HEK293 (cell line): ENCODE measurements around the gene WRNIP1.
A peak's percentile ranks its signal among the peaks of the same experiment; 100 is the strongest.

Experiments used
- CTCF ChIA-PET: fragments of 350-600 bp; formaldehyde crosslinking; extraction: SDS; loops from one replicate; lab custom pipeline; 2021; ENCODE audit warnings: antibody characterized with exemption; lab: Yijun Ruan, JAX
- POLR2A ChIA-PET: fragments of 300-600 bp; formaldehyde crosslinking; extraction: SDS; loops from one replicate; lab custom pipeline; 2020; ENCODE audit warnings: antibody characterized with exemption, inconsistent platforms; lab: Yijun Ruan, JAX
- H3K27ac ChIP-seq: fragments of 200-500 bp; sonication (Bioruptor generic); 2 replicates; pipeline ENCODE4 v1.5.1; 2014; ENCODE audit warnings: low read depth, low read length, control low read depth, inconsistent platforms; ENCODE audit errors: extremely low read depth
- H3K36me3 ChIP-seq, 2 experiments: fragments of 200-500 bp in 1 of 2; sonication (Bioruptor generic) in 1 of 2; 1 replicate in 1 of 2; 2 replicates in 1 of 2; pipeline ENCODE4 v1.5.1; 2014 to 2017; ENCODE audit warnings: inconsistent platforms in 2 of 2, low read length in 2 of 2; ENCODE audit not compliant: control insufficient read depth in 2 of 2, insufficient read depth in 1 of 2
- H3K4me1 ChIP-seq: fragments of 200-500 bp; sonication (Bioruptor generic); 2 replicates; pipeline ENCODE4 v1.5.1; 2014; ENCODE audit warnings: mild to moderate bottlenecking, low read length, inconsistent platforms; ENCODE audit not compliant: control insufficient read depth, insufficient read depth
- H3K4me3 ChIP-seq: 2 replicates; pipeline ENCODE4 v1.5.1; 2011; ENCODE audit warnings: low read depth, mild to moderate bottlenecking, control low read depth, low read length, moderate library complexity
- H3K9me3 ChIP-seq: fragments of 200-500 bp; sonication (Bioruptor generic); 2 replicates; pipeline ENCODE4 v1.5.1; 2014; ENCODE audit warnings: low read depth, low read length, inconsistent platforms; ENCODE audit not compliant: control insufficient read depth, insufficient read depth
- BCL6B ChIP-seq: fragments of 450-650 bp; formaldehyde crosslinking; IDR thresholded peaks from 2 replicates; pipeline ENCODE4 v1.5.1; 2017; ENCODE audit warnings: missing biosample characterization, missing genetic modification characterization
- GLI4 ChIP-seq: fragments of 450-650 bp; formaldehyde crosslinking; IDR thresholded peaks from 2 replicates; pipeline ENCODE4 v1.5.1; 2016; ENCODE audit warnings: missing biosample characterization, missing genetic modification characterization
- HOXA7 ChIP-seq: sonication (generic); formaldehyde crosslinking; IDR thresholded peaks from 2 replicates; pipeline ENCODE4 v1.8.1; 2022; ENCODE audit warnings: missing genetic modification reagents, borderline replicate concordance
- KLF1 ChIP-seq: fragments of 450-650 bp; formaldehyde crosslinking; IDR thresholded peaks from 2 replicates; pipeline ENCODE4 v1.5.1; 2016; ENCODE audit warnings: missing biosample characterization, missing genetic modification characterization
- ZBTB20 ChIP-seq: fragments of 450-650 bp; formaldehyde crosslinking; IDR thresholded peaks from 2 replicates; pipeline ENCODE4 v1.5.1; 2016; ENCODE audit warnings: missing biosample characterization, missing genetic modification characterization
- ZBTB21 ChIP-seq: fragments of 450-650 bp; formaldehyde crosslinking; IDR thresholded peaks from 2 replicates; pipeline ENCODE4 v1.5.1; 2017; ENCODE audit warnings: missing biosample characterization, missing genetic modification characterization
- ZBTB6 ChIP-seq: fragments of 450-650 bp; formaldehyde crosslinking; IDR thresholded peaks from 2 replicates; pipeline ENCODE4 v1.5.1; 2017; ENCODE audit warnings: missing biosample characterization, missing genetic modification characterization
- ZBTB8A ChIP-seq: fragments of 450-650 bp; formaldehyde crosslinking; IDR thresholded peaks from 2 replicates; pipeline ENCODE4 v1.5.1; 2016; ENCODE audit warnings: missing biosample characterization, missing genetic modification characterization
- ZEB2 ChIP-seq: fragments of 450-650 bp; formaldehyde crosslinking; IDR thresholded peaks from 2 replicates; pipeline ENCODE4 v1.5.1; 2016; ENCODE audit warnings: missing biosample characterization, missing genetic modification characterization
- ZFP37 ChIP-seq: fragments of 450-650 bp; formaldehyde crosslinking; IDR thresholded peaks from 2 replicates; pipeline ENCODE4 v1.5.1; 2016; ENCODE audit warnings: missing biosample characterization, missing genetic modification characterization
- ZNF140 ChIP-seq: fragments of 450-650 bp; formaldehyde crosslinking; IDR thresholded peaks from 2 replicates; pipeline ENCODE4 v1.5.1; 2016; ENCODE audit warnings: missing biosample characterization, missing genetic modification characterization
- ZNF211 ChIP-seq: fragments of 450-650 bp; formaldehyde crosslinking; IDR thresholded peaks from 2 replicates; pipeline ENCODE4 v1.5.1; 2016; ENCODE audit warnings: low read depth, missing biosample characterization, missing genetic modification characterization
- ZNF214 ChIP-seq: fragments of 450-650 bp; formaldehyde crosslinking; IDR thresholded peaks from 2 replicates; pipeline ENCODE4 v1.5.1; 2017; ENCODE audit warnings: missing biosample characterization, mild to moderate bottlenecking, missing genetic modification characterization, borderline replicate concordance
- ZNF248 ChIP-seq: fragments of 450-650 bp; formaldehyde crosslinking; IDR thresholded peaks from 2 replicates; pipeline ENCODE4 v1.5.1; 2017; ENCODE audit warnings: missing biosample characterization, missing genetic modification characterization
- ZNF335 ChIP-seq: fragments of 450-650 bp; formaldehyde crosslinking; conservative IDR thresholded peaks from 2 replicates; pipeline ENCODE4 v1.5.1; 2016; ENCODE audit warnings: missing biosample characterization, missing genetic modification characterization
- ZNF341 ChIP-seq: fragments of 450-650 bp; formaldehyde crosslinking; IDR thresholded peaks from 2 replicates; pipeline ENCODE4; 2016; ENCODE audit warnings: low read depth, missing biosample characterization, missing genetic modification characterization
- ZNF394 ChIP-seq: fragments of 450-650 bp; formaldehyde crosslinking; IDR thresholded peaks from 2 replicates; pipeline ENCODE4 v1.5.1; 2016; ENCODE audit warnings: missing biosample characterization, missing genetic modification characterization, mild to moderate bottlenecking, moderate library complexity, borderline replicate concordance
- ZNF416 ChIP-seq: fragments of 450-650 bp; formaldehyde crosslinking; IDR thresholded peaks from 2 replicates; pipeline ENCODE4 v1.5.1; 2016; ENCODE audit warnings: missing biosample characterization, missing genetic modification characterization
- ZNF514 ChIP-seq: fragments of 450-650 bp; formaldehyde crosslinking; IDR thresholded peaks from 2 replicates; pipeline ENCODE4 v1.5.1; 2016; ENCODE audit warnings: missing biosample characterization, missing genetic modification characterization
- ZNF529 ChIP-seq: fragments of 450-650 bp; formaldehyde crosslinking; IDR thresholded peaks from 2 replicates; pipeline ENCODE4 v1.5.1; 2017; ENCODE audit warnings: missing genetic modification characterization, missing biosample characterization; ENCODE audit not compliant: insufficient replicate concordance
- ZNF600 ChIP-seq: fragments of 450-650 bp; formaldehyde crosslinking; IDR thresholded peaks from 2 replicates; pipeline ENCODE4 v1.5.1; 2016; ENCODE audit warnings: missing biosample characterization, missing genetic modification characterization
- ZNF692 ChIP-seq: fragments of 450-650 bp; formaldehyde crosslinking; IDR thresholded peaks from 2 replicates; pipeline ENCODE4 v1.5.1; 2016; ENCODE audit warnings: missing biosample characterization, missing genetic modification characterization
- ZNF701 ChIP-seq: fragments of 450-650 bp; formaldehyde crosslinking; IDR thresholded peaks from 2 replicates; pipeline ENCODE4 v1.5.1; 2016; ENCODE audit warnings: missing biosample characterization, missing genetic modification characterization
- ZNF768 ChIP-seq: fragments of 450-650 bp; formaldehyde crosslinking; IDR thresholded peaks from 2 replicates; pipeline ENCODE4 v1.5.1; 2018; ENCODE audit warnings: missing biosample characterization, mild to moderate bottlenecking, missing genetic modification characterization
- ZSCAN23 ChIP-seq: fragments of 450-650 bp; formaldehyde crosslinking; IDR thresholded peaks from 2 replicates; pipeline ENCODE4 v1.5.1; 2016; ENCODE audit warnings: missing biosample characterization, missing genetic modification characterization

The WRNIP1 gene

GRCh38 chr6:2817903-2818443, 52.8 kb downstream of the WRNIP1 start:
- CTCF ChIA-PET = interaction anchor here (0.6 to 2.6 kb wide), 4 partner anchors 16 to 51 kb away, joined by 3 to 10 read pairs (median 4); partner anchors contain the start of gene SERPINB1
- H3K4me1 ChIP-seq = peaks cover 3% of the 10 kb centered on the region; the same call in 1 of the 2 replicates

GRCh38 chr6:2818593-2818992, 53.4 kb downstream of the WRNIP1 start:
- CTCF ChIA-PET = interaction anchor here (0.6 to 2.6 kb wide), 6 partner anchors 16 to 241 kb away, joined by 3 to 10 read pairs (median 5); partner anchors contain the start of gene SERPINB1
- H3K27ac ChIP-seq = no peak overlapping the region
- no peak for TF ChIP-seq ZNF514
- TF ChIP-seq ZNF416 (tag by site-specific recombination) = no peak
- no peak for TF ChIP-seq KLF1 (tag by site-specific recombination)
- TF ChIP-seq ZNF248 = no peak
- TF ChIP-seq GLI4 (tag by site-specific recombination) = no peak
- TF ChIP-seq ZNF211 (tag by site-specific recombination) = no peak
- TF ChIP-seq, all 188 proteins: peak for 0
- H3K9me3 ChIP-seq = no peaks in the 10 kb centered on the region
- no peak overlapping the region for H3K4me3 ChIP-seq
- H3K4me1 ChIP-seq = peaks cover 3% of the 10 kb centered on the region; the same call in 1 of the 2 replicates
- H3K36me3 ChIP-seq = no peaks in the 10 kb centered on the region
- POLR2A ChIA-PET = interaction anchor here (1.0 to 2.0 kb wide), 2 partner anchors 14 to 23 kb away, joined by 3 to 9 read pairs; partner anchors contain the start of gene SERPINB1

More at GRCh38 chr6:2817903-2818443, 52.8 kb downstream of the WRNIP1 start:
- TF ChIP-seq BCL6B (tag by site-specific recombination) (peak; percentile 57), ZNF701 (tag by site-specific recombination) (no peak)
- no peaks in the 10 kb centered on the region for H3K9me3 ChIP-seq
- POLR2A ChIA-PET = interaction anchor here (0.9 to 2.0 kb wide), 3 partner anchors 14 to 49 kb away, joined by 3 to 9 read pairs (median 3); partner anchors contain the start of gene SERPINB1
- no peak overlapping the region for H3K4me3 ChIP-seq
- no peaks in the 10 kb centered on the region for H3K36me3 ChIP-seq
- no peak overlapping the region for H3K27ac ChIP-seq

- no peak for TF ChIP-seq ZBTB6 (tag by site-specific recombination)
- no peak for TF ChIP-seq ZBTB8A
- no peak for TF ChIP-seq ZNF335 (tag by site-specific recombination)
- TF ChIP-seq ZBTB21 (tag by site-specific recombination) = no peak
- peak; percentile 39; the same call in 1 of the 2 replicates for TF ChIP-seq ZBTB20 (tag by site-specific recombination)
- Histone ChIP-seq H3K27ac (no peak overlapping the region), H3K4me1 (peaks cover 3% of the 10 kb centered on the region; the same call in 1 of the 2 replicates), H3K9me3 (no peaks in the 10 kb centered on the region), H3K4me3 (no peak overlapping the region), H3K36me3 (no peaks in the 10 kb centered on the region)
- CTCF ChIA-PET = interaction anchor here (1.0 to 2.6 kb wide), 4 partner anchors 22 to 241 kb away, joined by 5 to 10 read pairs (median 5); partner anchors contain the start of gene SERPINB1
- POLR2A ChIA-PET = interaction anchor here (1.0 to 2.0 kb wide), 2 partner anchors 13 to 22 kb away, joined by 3 to 9 read pairs; partner anchors contain the start of gene SERPINB1
Measured at GRCh38 chr6:2819115-2819514, 53.9 kb downstream of the WRNIP1 start.

GRCh38 chr6:2819978-2820377, 54.8 kb downstream of the WRNIP1 start:
- POLR2A ChIA-PET = no interaction called here
- Histone ChIP-seq H3K36me3 (no peaks in the 10 kb centered on the region), H3K9me3 (no peaks in the 10 kb centered on the region), H3K4me3 (no peak overlapping the region), H3K4me1 (peaks cover 3% of the 10 kb centered on the region; the same call in 1 of the 2 replicates), H3K27ac (no peak overlapping the region)
- CTCF ChIA-PET = no interaction called here
- TF ChIP-seq ZSCAN23 (tag by site-specific recombination) (no peak), ZNF600 (no peak), ZNF768 (tag by site-specific recombination) (no peak), ZNF140 (tag by site-specific recombination) (no peak), ZFP37 (tag by site-specific recombination) (no peak), ZNF529 (no peak), HOXA7 (no peak), ZNF394 (tag by site-specific recombination) (no peak), ZNF692 (tag by site-specific recombination) (no peak), ZNF214 (tag by site-specific recombination) (no peak), ZEB2 (no peak), ZNF211 (tag by site-specific recombination) (no peak), ZNF341 (no peak)
